GM10847 (cell line): ENCODE data around the gene KRT75.

Experiments
- POLR2A ChIP-seq: IDR thresholded peaks from 2 replicates; pipeline ENCODE4 v1.6.1; 2011; ENCODE audit not compliant: insufficient read length; ENCODE audit errors: extremely low read depth

The KRT75 gene

GRCh38 chr12:52427083-52427482 lies 7.1 kb downstream of the KRT75 start:
- TF ChIP-seq POLR2A = no peak

- TF ChIP-seq POLR2A = no peak
Measured at GRCh38 chr12:52426034-52426433, 8.1 kb downstream of the KRT75 start.

- TF ChIP-seq POLR2A = no peak
Measured at GRCh38 chr12:52425466-52425865, 8.7 kb downstream of the KRT75 start.

GRCh38 chr12:52423661-52424500 lies 10.3 kb downstream of the KRT75 start:
- TF ChIP-seq POLR2A = no peak

GRCh38 chr12:52423035-52423434 lies 11.1 kb downstream of the KRT75 start:
- TF ChIP-seq POLR2A = no peak

- TF ChIP-seq POLR2A = no peak
Measured at GRCh38 chr12:52419656-52420055, 14.5 kb downstream of the KRT75 start.

GRCh38 chr12:52418576-52419110 lies 15.5 kb downstream of the KRT75 start:
- no peak for TF ChIP-seq POLR2A

- no peak for TF ChIP-seq POLR2A
Measured at GRCh38 chr12:52417740-52418139, 16.4 kb downstream of the KRT75 start.

GRCh38 chr12:52416795-52417194 lies 17.4 kb downstream of the KRT75 start:
- no peak for TF ChIP-seq POLR2A

- TF ChIP-seq POLR2A = no peak
Measured at GRCh38 chr12:52415870-52416750, 18.1 kb downstream of the KRT75 start.

- TF ChIP-seq POLR2A = no peak
Measured at GRCh38 chr12:52414936-52415335, 19.2 kb downstream of the KRT75 start.

GRCh38 chr12:52413782-52414345 lies 20.3 kb downstream of the KRT75 start:
- no peak for TF ChIP-seq POLR2A

- TF ChIP-seq POLR2A = no peak
Measured at GRCh38 chr12:52413202-52413601, 21.0 kb downstream of the KRT75 start.

GRCh38 chr12:52411815-52412214 lies 22.4 kb downstream of the KRT75 start:
- no peak for TF ChIP-seq POLR2A

GRCh38 chr12:52407918-52408317 lies 26.3 kb downstream of the KRT75 start:
- no peak for TF ChIP-seq POLR2A

GRCh38 chr12:52405922-52406385 lies 28.2 kb downstream of the KRT75 start, which contains the start of gene KRT82:
TSS of gene KRT82 (minus strand) at chr12:52406335. CDS start at chr12:52406277, 58 bp downstream.
- no peak for TF ChIP-seq POLR2A

- TF ChIP-seq POLR2A = no peak
Measured at GRCh38 chr12:52404951-52405350, 29.2 kb downstream of the KRT75 start.
